Calu3 (cell line): ENCODE data around the gene ALDH4A1. TPM values are rescaled to one million over a fixed set of nuclear protein-coding genes. Genes with fewer than 3 reads are reported as not detected.

Experiments
- BruUV-seq: library from RNA; stranded (reverse); fragments of 400-500 nt; replicated peaks from 2 replicates; lab custom pipeline; 2021; lab: Mats Ljungman, UMichigan
- CTCF ChIA-PET: fragments of 300-600 bp; sonication (Branson Sonifier 250); formaldehyde crosslinking; loops from one replicate; lab custom pipeline; 2022; ENCODE audit warnings: antibody characterized with exemption; lab: Charles Lee
- DNase-seq: peaks from one replicate; pipeline ENCODE4 v3.0.0; 2022
- H3K27ac Mint-ChIP-seq: one replicate; pipeline ENCODE4 v1.8.0; 2022; ENCODE audit warnings: mixed read lengths; ENCODE audit not compliant: unreplicated experiment
- H3K27me3 Mint-ChIP-seq: one replicate; pipeline ENCODE4 v1.8.0; 2022; ENCODE audit warnings: mixed read lengths; ENCODE audit not compliant: unreplicated experiment
- H3K36me3 Mint-ChIP-seq: one replicate; pipeline ENCODE4 v1.8.0; 2022; ENCODE audit warnings: mild to moderate bottlenecking, moderate library complexity, mixed read lengths; ENCODE audit not compliant: insufficient read depth, unreplicated experiment
- H3K4me1 Mint-ChIP-seq: one replicate; pipeline ENCODE4 v1.8.0; 2022; ENCODE audit warnings: mild to moderate bottlenecking, low read depth, mixed read lengths; ENCODE audit not compliant: unreplicated experiment
- H3K4me3 Mint-ChIP-seq: one replicate; pipeline ENCODE4 v1.8.0; 2022; ENCODE audit warnings: mild to moderate bottlenecking, low read depth, moderate library complexity, mixed read lengths; ENCODE audit not compliant: unreplicated experiment
- H3K9me3 Mint-ChIP-seq: one replicate; pipeline ENCODE4 v1.8.0; 2022; ENCODE audit warnings: low read depth, mixed read lengths; ENCODE audit not compliant: unreplicated experiment
- CTCF ChIP-seq: fragments of 200-600 bp; IDR thresholded peaks from one replicate; pipeline ENCODE4 v1.8.0; 2022; ENCODE audit warnings: antibody characterized with exemption; ENCODE audit not compliant: unreplicated experiment
- intact Hi-C: fragments of 100-400 bp; cut with micrococcal nuclease; formaldehyde crosslinking; loops from one replicate; pipeline ENCODE4 v1.10.0; 2022; ENCODE audit not compliant: unreplicated experiment
- total RNA-seq: library from RNA; stranded (reverse); gene quantifications from 2 replicates; pipeline ENCODE4 v1.2.3, GENCODE V29; 2022

Gene ALDH4A1
- total RNA-seq, 1 experiment from 2014 or later: 10.7 TPM

DNA sequence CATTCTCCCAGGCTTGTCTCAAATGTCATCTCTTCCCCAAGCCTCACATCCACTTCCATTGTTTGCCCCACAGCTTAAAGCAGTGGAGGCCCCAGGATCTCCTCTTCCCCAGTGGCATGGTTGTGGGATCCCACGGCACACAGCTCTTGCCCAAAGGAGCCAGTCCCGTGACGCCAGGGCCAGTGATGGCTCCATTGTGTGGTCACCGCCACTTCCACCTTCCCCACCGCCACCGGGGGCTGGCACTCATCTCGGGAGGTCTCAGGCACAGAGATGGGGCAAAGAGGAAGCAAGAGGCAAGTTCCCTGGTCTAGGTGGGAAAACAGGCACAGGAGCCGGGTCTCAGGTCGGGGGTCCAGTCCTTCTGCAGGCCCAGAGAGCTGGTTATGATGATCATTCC lies 22.9 kb upstream of the ALDH4A1 start:
- no peaks in the 10 kb centered on the region for H3K27me3 Mint-ChIP-seq
- intact Hi-C loops: no loop called here
- no peak overlapping the region for H3K4me3 Mint-ChIP-seq
- no peak overlapping the region for H3K27ac Mint-ChIP-seq
- no peaks in the 10 kb centered on the region for H3K9me3 Mint-ChIP-seq
- DNase-seq: no peak
- no peaks in the 10 kb centered on the region for H3K4me1 Mint-ChIP-seq
- peaks cover 5% of the 10 kb centered on the region for H3K36me3 Mint-ChIP-seq
- no peak for TF ChIP-seq CTCF
- CTCF ChIA-PET: no interaction called here
- no TSS peak for BruUV-seq

DNA sequence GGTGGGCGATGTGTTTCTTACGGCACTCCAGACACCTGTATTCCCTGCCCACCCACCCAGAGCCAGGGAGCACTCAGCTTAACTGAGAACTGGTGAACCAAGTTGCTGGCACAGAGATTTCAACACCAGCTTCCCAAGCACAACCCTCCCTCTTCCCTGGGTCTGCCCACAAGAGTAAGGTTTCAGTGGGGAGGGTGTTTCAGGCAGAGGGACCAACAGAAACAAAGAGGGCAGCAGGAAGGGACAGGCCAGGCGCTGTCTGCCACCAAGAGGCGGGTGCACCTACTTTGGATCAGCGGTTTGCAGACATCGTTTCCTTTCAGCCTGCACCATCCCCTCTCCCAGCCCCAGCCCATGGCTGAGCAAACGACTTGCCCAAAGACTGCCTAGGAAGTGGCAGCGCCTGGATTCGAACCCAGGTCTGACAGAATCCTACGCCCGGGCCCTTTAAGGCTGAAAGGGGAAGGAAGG lies 21.9 kb upstream of the ALDH4A1 start:
- H3K27me3 Mint-ChIP-seq: no peaks in the 10 kb centered on the region
- TF ChIP-seq CTCF: no peak
- H3K4me3 Mint-ChIP-seq: no peak overlapping the region
- H3K36me3 Mint-ChIP-seq: peaks cover 5% of the 10 kb centered on the region
- CTCF ChIA-PET: no interaction called here
- no peak for DNase-seq
- BruUV-seq: no TSS peak
- no peak overlapping the region for H3K27ac Mint-ChIP-seq
- no peaks in the 10 kb centered on the region for H3K4me1 Mint-ChIP-seq
- intact Hi-C loops: no loop called here
- no peaks in the 10 kb centered on the region for H3K9me3 Mint-ChIP-seq

GRCh38 chr1:18923756-18924211 lies 21.4 kb upstream of the ALDH4A1 start:
- no TSS peak for BruUV-seq
- Mint-ChIP-seq H3K27me3 (no peaks in the 10 kb centered on the region), H3K36me3 (peaks cover 5% of the 10 kb centered on the region), H3K27ac (no peak overlapping the region), H3K4me1 (no peaks in the 10 kb centered on the region), H3K9me3 (no peaks in the 10 kb centered on the region), H3K4me3 (no peak overlapping the region)
- DNase-seq: no peak
- intact Hi-C loops: no loop called here
- CTCF ChIA-PET: interaction anchor here (0.5 kb wide), 1 partner anchor 276 kb away, joined by 4 read pairs; no protein-coding TSS in a partner anchor
- TF ChIP-seq CTCF: no peak

GRCh38 chr1:18922848-18923755 lies 20.7 kb upstream of the ALDH4A1 start:
- no TSS peak for BruUV-seq
- Mint-ChIP-seq H3K27me3 (no peaks in the 10 kb centered on the region), H3K9me3 (no peaks in the 10 kb centered on the region), H3K27ac (no peak overlapping the region), H3K4me3 (no peak overlapping the region), H3K4me1 (no peaks in the 10 kb centered on the region), H3K36me3 (peaks cover 5% of the 10 kb centered on the region)
- CTCF ChIA-PET: interaction anchor here (0.5 kb wide), 1 partner anchor 275 kb away, joined by 4 read pairs; no protein-coding TSS in a partner anchor
- no peak for TF ChIP-seq CTCF
- intact Hi-C loops: no loop called here
- DNase-seq: no peak
